Stimulated activated CD4-positive, alpha-beta T cell treated with anti-CD3 and anti-CD28 coated beads, Interleukin-4, amount 100 ng/mL, for 4 hours (primary cell): ENCODE measurements around the gene RAF1.
"Not testable (repeated sequence)": the region's sequence is repeated elsewhere in the genome, so short reads cannot be mapped to it uniquely, and the experiment has no call there.

Source experiments
- DNase-seq, 2 experiments: peaks; one replicate each; pipeline ENCODE4 v3.0.0-alpha.2; 2020

Gene RAF1

DNA sequence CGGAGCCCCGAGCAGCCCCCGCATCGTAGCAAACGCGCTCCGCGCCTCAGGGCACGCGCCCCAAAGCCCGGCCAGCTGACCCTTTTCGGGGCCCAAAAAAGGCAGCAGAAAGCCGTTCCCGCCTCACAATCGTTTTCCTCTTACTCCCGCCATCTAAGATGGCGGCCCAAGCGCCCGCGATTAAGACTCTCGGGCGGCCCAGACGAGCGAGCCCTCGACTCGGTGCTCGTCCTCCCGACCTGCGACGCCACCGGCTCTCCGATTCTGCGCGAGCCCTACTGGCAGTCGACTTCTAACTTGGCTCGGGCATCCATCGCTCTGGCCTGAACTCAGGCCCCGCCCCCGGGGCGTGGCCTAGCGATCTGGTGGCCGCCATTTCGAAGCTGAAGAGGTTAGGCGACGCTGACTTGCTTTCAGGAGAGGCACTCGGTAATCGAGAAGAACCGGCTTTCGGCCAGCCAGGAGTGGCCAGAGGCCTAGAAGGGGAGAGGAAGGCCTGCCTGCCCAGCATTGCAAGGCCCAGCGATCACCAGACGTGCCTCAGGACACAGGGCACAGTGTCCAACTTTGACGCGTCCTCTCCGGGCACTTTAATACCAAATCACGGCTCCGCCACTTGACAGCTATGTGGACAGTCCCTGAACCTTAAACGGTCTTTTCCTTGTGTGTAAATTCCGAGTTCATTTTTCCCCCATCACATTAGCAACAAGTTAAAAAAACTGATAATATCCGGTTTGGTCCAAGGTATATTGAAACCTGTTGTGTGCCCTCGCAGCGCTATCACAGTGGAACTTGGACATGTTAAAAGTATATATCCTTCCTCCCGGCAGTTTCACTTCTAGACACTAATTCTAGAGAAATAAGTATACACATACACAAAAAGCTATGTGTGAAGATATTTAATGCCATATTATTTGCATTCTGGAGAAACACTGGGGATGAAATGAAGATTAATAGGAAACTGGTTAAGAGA lies at the start of gene RAF1:
Gene RAF1 (minus strand): TSS at position 182 of the 973 bp plus-strand sequence. CDS start 45,396 bp downstream, outside the sequence.
- DNase-seq: peak; percentile 95 to 97

GRCh38 chr3:12710062-12710461 lies 46.1 kb upstream of the RAF1 start:
- no peak for DNase-seq

DNA sequence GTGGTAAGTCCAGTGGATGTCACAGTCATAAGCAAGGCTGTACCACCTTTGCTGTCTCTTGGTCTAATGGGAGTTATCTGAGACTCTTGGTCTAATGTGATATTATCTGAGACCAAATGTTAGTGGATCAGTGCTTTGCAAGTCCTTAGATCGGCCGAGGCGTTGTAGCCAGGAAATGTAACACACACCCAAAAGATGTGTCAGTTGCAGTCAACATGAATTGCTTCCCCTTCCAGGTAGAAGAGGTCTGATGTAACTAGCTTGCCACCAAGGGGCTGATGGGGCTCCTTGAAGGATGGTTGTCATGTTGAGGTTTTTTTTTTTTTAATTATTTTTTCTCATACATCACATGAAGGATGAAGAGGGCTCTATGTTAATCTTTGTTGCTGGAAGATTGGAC lies 45.4 kb upstream of the RAF1 start:
- DNase-seq: no peak

DNA sequence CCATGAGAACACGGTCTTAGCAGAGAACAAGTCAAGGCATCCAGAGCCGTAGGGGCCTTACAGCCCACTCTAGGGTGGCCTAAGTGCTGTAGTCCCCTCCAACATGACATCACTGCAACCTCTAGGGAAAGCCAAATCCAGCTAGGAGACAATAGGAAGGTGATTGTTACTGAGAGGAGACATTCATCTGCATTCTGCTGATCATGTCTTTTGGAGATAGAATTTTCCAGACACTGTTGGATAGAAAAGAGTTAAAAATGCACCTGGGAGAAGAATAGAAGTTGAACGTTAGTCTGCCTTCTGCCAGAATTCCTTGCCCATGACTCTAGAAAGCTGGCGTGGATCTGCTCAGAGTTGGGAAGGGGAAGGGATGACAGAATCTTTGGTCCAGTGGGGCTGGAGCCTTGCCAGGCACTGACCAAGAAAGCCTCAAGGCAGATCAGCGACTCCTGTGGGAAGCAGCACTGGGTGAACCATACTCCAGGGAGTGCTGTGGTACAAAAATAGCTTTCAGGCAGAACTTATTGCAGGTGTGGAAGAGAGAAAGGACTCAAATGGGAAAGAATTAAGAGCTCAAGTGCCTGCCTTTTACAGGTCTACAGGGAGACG lies 44.8 kb upstream of the RAF1 start:
- no peak for DNase-seq

DNA sequence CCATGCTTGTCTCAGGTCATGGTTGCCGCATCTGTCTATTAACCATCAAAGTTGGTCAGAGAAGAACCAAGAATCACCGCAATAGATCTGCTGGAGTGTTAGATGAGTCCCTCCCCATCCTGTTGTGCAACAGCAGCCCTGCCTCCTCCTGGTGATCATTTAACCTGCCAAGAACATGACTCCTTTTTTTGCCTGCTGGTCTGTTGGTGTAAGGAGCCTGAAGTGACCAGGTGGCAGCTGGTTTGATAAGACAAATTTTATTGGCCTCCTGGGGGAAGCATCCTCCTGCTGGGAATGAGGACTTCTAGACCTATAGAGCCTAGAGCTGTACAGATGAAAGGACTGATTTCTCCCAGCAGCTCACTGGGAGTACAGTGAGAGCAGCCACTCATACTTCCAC lies 43.5 kb upstream of the RAF1 start:
- no peak for DNase-seq

- peak; percentile 18 to 53 for DNase-seq
Measured at GRCh38 chr3:12706504-12707253, 42.8 kb upstream of the RAF1 start.

- DNase-seq: no peak
Measured at GRCh38 chr3:12705981-12706380, 42.1 kb upstream of the RAF1 start.

- DNase-seq: no peak
Measured at GRCh38 chr3:12705374-12705926, 41.5 kb upstream of the RAF1 start.

DNA sequence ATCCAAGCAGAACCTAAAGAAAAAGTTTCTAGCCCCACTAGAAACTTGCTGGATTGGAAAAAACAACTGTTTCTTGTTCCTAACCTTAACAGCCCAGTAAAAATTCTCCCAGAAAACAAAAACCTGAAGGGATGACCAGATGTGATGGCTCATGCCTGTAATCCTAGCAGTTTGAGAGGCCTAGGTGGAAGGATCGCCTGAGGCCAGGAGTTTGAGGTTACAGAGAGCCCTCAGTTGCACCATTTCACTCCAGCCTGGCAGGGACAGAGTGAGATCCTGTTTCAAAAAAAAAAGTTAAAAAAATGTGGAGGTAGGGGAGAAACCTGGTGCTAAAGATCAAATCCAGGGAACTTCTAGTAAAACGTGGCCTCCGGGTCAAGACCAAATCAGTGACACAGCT lies 38.6 kb upstream of the RAF1 start:
- no peak for DNase-seq

- not testable (repeated sequence) for DNase-seq
Measured at GRCh38 chr3:12701601-12702000, 37.7 kb upstream of the RAF1 start.

- DNase-seq: no peak
Measured at GRCh38 chr3:12700800-12701199, 36.9 kb upstream of the RAF1 start.

- DNase-seq: no peak
Measured at GRCh38 chr3:12695916-12696315, 32.0 kb upstream of the RAF1 start.

DNA sequence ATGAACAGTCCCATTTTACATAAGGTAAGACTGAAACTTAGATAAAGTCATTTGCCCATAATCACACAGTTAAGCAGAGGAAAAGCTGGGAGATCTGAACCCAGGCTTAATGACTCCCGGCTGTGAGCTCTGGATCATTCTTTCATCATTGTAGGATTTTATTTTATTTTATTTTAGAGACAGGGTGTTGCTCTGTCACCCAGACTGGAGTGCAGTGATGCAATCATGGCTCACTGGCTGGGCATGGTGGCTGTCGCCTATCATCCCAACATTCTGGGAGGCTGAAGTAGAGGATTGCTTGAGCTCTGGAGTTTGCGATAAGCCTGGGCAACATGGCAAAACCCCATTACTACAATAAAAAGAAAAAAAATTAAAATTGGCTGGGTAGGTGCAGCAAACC lies 31.2 kb upstream of the RAF1 start:
- no peak for DNase-seq

GRCh38 chr3:12692444-12692843 lies 28.5 kb upstream of the RAF1 start:
- no peak for DNase-seq

GRCh38 chr3:12689997-12690711 lies 26.2 kb upstream of the RAF1 start:
- DNase-seq: no peak

DNA sequence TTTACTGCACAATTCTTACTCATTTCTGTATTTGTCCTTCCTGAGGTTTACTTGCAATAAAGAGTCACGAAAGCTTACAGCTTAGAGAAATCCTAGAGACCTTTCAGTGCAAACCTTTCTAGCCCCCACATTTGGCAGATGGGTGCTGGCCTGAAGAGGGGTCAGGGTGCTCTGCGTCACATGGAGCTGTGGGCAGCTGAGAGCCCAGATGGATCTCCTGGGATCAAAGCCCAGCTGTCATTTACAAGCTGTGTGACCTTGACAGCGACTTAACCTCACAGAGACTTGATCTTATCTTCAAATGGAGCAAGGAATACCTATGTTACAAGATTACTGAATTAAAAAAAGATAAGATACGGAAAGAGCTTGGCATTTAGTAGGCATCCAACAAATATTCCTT lies 24.0 kb upstream of the RAF1 start:
- no peak for DNase-seq

- no peak for DNase-seq
Measured at GRCh38 chr3:12686096-12686495, 22.2 kb upstream of the RAF1 start.

DNA sequence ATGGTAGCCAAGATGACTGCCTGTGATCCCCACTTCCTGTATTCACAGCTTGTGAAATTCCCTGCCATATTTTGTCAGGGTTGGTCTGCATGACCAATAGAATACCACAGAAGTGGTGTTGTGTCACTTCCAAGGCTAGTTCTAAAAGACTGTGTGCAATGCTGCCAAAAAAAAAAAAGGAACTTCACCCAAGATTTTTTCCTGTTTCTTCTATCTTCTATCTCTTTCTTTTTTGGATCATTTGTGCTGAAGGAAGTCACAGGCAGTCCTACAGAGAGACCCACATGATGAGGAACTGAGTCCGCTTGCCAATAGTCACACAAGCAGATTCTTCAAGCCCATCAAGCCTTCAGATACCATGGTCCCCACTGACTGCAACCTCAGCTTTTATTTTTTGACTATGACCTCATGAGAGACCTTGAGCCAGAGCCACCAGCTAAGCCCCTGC lies 18.1 kb upstream of the RAF1 start:
- no peak for DNase-seq

DNA sequence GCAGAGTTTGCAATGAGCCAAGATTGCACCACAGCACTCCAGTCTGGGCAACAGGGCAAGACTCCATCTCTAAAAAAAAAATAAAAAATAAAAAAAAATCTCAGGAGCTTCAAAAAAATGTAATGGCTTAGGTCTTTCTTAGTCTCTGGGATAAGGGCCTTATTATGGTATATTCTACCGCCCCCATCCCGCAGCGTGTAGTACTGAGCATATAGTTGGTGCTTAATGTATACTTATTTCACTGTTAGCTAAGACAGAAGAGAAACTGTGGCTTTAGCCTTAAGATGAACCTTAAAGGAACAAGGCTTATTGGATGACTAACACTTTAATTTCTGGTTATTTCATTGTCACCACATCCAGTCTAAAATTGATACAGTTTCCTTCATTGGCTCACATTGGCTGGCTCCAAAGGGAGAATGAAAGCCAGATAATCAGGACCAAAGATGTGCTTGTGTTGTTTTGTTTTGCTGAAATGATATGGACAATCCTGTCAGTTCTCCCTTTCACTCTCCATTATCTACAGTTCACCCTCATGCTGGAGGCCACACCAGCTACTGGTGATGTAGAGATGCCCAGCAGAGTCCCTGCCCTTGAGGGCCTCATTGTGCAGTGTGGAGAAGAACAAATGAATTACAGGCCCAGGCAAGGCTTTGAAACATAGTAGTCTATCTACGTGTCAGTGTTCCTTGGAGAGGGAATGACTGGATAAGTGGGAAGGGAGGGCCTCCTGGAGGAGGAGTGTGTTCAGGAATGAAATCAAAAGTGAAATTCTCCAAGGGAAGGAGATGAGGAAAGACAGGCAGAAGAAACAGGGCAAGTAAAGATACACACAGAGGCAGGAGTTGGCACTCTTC lies 17.4 kb upstream of the RAF1 start:
- DNase-seq: no peak

GRCh38 chr3:12679468-12679867 lies 15.6 kb upstream of the RAF1 start:
- no peak for DNase-seq

DNA sequence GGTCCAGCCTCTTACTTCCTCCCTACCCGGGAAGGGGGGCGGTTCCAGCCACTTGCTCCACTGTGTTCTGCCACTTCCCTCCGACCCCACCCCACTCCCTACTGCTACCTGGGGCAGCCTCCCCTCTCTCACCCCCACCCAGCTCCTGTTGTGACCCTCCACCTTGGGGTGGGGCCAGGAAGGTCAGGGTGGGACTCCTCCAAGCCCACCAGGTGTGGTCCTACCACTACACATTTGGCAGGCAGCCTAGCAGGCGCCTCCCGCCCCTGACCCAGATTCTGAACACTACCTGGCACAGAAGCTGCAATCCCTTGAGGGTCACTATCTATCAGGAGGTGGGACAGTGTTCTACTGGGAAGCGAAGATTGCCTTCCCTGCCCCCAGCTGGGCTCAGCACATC lies 13.7 kb upstream of the RAF1 start:
- DNase-seq: no peak
